Neutrophil (primary cell): ENCODE measurements around the gene ARL14EP.

Experiments used
- H3K27ac ChIP-seq: fragments of 200-600 bp; sonication (generic); 2 replicates; pipeline ENCODE4 v1.5.1; 2016; ENCODE audit warnings: mild to moderate bottlenecking, moderate library complexity
- H3K27me3 ChIP-seq: fragments of 200-600 bp; sonication (generic); 2 replicates; pipeline ENCODE4 v1.6.0; 2016; ENCODE audit warnings: mild to moderate bottlenecking
- H3K36me3 ChIP-seq: fragments of 200-600 bp; sonication (generic); 2 replicates; pipeline ENCODE4 v1.5.1; 2017
- H3K4me1 ChIP-seq, 2 experiments: fragments of 200-600 bp in 1 of 2; sonication (generic) in 1 of 2; 1 replicate in 1 of 2; 2 replicates in 1 of 2; pipeline versions ENCODE4 v1.5.1 to v1.6.1; 2013 to 2016; ENCODE audit warnings: low read depth in 1 of 2, low read length in 1 of 2, mild to moderate bottlenecking in 1 of 2, moderate library complexity in 1 of 2; ENCODE audit not compliant: control insufficient read depth in 1 of 2, insufficient read depth in 1 of 2
- H3K4me3 ChIP-seq, 2 experiments: fragments of 200-600 bp in 1 of 2; sonication (generic) in 1 of 2; 1 replicate in 1 of 2; 2 replicates in 1 of 2; pipeline ENCODE4 v1.5.1; 2013 to 2016; ENCODE audit warnings: low read depth in 1 of 2, low read length in 1 of 2, mild to moderate bottlenecking in 1 of 2, moderate library complexity in 1 of 2
- H3K9me3 ChIP-seq: fragments of 200-600 bp; sonication (generic); 2 replicates; pipeline ENCODE4 v1.5.1; 2016
- TF ChIP-seq, protein P1 (sequence below): fragments of 200-600 bp; sonication (generic); IDR thresholded peaks from 2 replicates; pipeline ENCODE4 v1.5.1; 2016; ENCODE audit warnings: antibody characterized with exemption

ARL14EP gene

DNA sequence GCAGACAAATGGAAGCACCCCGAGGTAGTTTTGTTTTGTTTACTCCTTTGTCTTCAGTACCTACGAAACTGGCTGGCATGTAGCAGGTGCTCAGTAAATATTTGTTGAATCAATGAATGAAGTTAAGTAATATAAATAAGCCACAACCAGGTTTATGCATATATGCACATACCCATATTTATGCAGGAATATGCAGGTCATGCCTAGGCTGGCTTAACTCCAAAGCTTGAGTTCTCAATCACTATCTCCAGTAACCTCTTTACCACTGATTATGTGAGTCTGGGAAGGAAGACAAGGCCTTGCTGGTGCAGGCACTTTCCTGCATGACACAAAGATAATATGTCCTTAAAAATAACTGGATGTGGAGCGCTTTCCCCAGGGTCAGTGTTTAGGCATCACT, 27.5 kb downstream of the ARL14EP start:
- Histone ChIP-seq H3K36me3 (no peaks in the 10 kb centered on the region), H3K4me3 (no peak overlapping the region), H3K4me1 (no peaks in the 10 kb centered on the region), H3K27me3 (peaks cover 4% of the 10 kb centered on the region), H3K27ac (no peak overlapping the region), H3K9me3 (no peaks in the 10 kb centered on the region)
- TF ChIP-seq, protein P1, sequence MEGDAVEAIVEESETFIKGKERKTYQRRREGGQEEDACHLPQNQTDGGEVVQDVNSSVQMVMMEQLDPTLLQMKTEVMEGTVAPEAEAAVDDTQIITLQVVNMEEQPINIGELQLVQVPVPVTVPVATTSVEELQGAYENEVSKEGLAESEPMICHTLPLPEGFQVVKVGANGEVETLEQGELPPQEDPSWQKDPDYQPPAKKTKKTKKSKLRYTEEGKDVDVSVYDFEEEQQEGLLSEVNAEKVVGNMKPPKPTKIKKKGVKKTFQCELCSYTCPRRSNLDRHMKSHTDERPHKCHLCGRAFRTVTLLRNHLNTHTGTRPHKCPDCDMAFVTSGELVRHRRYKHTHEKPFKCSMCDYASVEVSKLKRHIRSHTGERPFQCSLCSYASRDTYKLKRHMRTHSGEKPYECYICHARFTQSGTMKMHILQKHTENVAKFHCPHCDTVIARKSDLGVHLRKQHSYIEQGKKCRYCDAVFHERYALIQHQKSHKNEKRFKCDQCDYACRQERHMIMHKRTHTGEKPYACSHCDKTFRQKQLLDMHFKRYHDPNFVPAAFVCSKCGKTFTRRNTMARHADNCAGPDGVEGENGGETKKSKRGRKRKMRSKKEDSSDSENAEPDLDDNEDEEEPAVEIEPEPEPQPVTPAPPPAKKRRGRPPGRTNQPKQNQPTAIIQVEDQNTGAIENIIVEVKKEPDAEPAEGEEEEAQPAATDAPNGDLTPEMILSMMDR, result no peak

DNA sequence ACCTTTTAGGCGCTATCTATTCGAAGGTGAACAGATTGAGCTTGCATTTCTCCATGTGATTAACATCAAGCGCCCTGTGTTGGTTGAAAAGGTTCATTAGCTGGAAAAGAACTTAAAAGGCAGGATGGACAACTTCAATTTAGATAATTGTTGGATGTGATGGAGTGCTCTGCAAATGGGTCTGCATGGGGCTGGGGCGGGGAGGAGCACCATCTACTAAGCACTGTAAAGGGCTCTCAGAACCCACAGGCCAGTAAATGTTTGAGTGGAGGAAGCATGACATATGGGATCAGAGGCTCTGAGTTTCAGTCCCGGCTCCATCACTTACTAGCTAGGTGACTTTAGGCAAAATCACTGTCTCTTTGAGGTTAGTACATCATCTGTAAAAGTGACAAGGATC, 28.2 kb downstream of the ARL14EP start:
- H3K9me3 ChIP-seq, result no peaks in the 10 kb centered on the region
- no peaks in the 10 kb centered on the region for H3K36me3 ChIP-seq
- TF ChIP-seq, protein P1, result no peak
- no peaks in the 10 kb centered on the region for H3K4me1 ChIP-seq
- no peak overlapping the region for H3K4me3 ChIP-seq
- H3K27me3 ChIP-seq, result peaks cover 4% of the 10 kb centered on the region
- no peak overlapping the region for H3K27ac ChIP-seq

DNA sequence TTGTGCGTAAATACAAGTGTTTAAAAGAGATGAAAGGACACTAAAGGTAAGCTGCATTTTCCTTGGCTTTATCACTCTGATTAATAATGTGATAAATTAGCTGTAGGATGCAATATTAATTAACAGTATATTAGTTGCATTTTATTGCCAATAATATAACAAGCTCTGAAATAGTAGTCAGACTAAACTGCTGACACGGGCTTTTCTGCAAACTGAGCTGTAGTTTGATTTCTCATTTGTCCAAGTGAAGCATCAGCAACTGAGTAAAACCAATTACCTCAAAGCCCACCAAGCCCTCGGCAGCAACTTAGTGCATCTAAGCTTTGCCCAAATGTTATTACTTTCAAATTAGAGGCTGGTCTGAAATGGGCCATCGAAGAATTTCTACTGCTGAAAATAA, 33.5 kb downstream of the ARL14EP start:
- TF ChIP-seq, protein P1, result no peak
- Histone ChIP-seq H3K27ac (no peak overlapping the region), H3K4me1 (no peaks in the 10 kb centered on the region), H3K4me3 (no peak overlapping the region), H3K27me3 (no peaks in the 10 kb centered on the region), H3K9me3 (no peaks in the 10 kb centered on the region), H3K36me3 (no peaks in the 10 kb centered on the region)

DNA sequence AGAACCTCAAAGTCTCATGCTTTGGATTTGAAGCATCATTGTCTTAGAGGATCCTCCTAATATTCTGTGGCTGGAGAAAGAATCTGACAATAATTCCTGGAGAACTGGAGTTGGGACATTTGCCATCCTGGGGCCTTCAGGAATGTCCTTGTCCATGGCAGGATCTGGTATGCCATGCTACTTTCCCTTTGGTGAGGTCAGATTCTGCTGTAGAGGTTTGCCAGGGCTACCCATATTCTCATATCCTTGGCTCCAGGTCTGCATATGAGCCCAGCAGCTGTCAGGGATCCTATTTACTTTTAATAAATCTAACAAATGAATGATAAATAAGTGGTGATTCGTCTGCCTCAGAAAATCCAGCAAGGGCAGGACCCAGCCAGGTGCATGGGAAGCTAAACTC, 35.0 kb downstream of the ARL14EP start:
- TF ChIP-seq, protein P1, result no peak
- H3K27me3 ChIP-seq, result no peaks in the 10 kb centered on the region

DNA sequence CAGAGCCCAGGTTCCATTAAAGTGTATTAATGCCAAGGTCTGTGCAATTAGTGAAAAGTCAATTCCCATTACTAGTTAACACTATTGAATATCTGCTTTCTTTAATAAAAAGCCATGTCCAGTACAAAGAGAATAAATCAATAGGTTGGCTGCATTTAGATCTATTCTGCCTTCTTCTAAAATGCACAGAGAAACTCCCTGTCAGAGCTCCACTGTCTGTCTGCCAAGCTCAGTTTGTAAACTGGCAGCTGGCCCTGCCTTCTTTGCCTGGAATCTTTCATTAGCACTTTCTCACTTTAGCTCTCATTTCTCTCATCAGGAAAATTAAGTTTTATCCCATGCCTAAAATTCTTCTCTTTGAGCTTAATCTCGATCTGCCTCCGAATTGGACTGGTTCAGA, 35.6 kb downstream of the ARL14EP start:
- Histone ChIP-seq H3K4me1 (no peaks in the 10 kb centered on the region), H3K4me3 (no peak overlapping the region), H3K9me3 (no peaks in the 10 kb centered on the region), H3K36me3 (no peaks in the 10 kb centered on the region), H3K27ac (no peak overlapping the region), H3K27me3 (no peaks in the 10 kb centered on the region)
- TF ChIP-seq, protein P1, result no peak

More for the DNA sequence above, 35.0 kb downstream of the ARL14EP start:
- Histone ChIP-seq H3K4me1 (no peaks in the 10 kb centered on the region), H3K36me3 (no peaks in the 10 kb centered on the region), H3K9me3 (no peaks in the 10 kb centered on the region), H3K27ac (no peak overlapping the region), H3K4me3 (no peak overlapping the region)

DNA sequence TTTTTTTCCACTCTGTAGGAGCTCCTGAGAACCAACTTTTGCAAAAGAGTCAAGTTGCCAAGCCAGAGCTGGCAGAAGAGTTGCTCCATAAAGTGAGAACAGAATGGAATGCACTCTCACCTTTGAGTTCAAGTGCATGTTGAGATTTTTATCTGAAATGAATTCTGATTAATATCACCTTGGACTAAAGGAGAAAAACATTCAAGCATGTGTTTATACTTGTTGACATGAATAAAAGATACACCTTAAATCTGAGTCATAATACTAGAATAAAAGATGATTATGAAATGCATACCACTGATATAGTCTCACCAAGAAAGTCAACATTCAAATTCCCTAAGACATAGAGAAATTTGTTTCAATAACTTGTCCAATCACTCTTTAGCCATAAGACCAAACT, 37.8 kb downstream of the ARL14EP start:
- Histone ChIP-seq H3K27me3 (no peaks in the 10 kb centered on the region), H3K27ac (no peak overlapping the region)

More for the DNA sequence above, 37.8 kb downstream of the ARL14EP start:
- Histone ChIP-seq H3K9me3 (no peaks in the 10 kb centered on the region), H3K36me3 (no peaks in the 10 kb centered on the region), H3K4me1 (no peaks in the 10 kb centered on the region), H3K4me3 (no peak overlapping the region)
- TF ChIP-seq, protein P1, result no peak
